Mucosa of descending colon (tissue), 3 donors: Measurements from ENCODE around the gene LONP1. TPM values are rescaled to one million over a fixed set of nuclear protein-coding genes. Genes with fewer than 3 reads are reported as not detected.

Source experiments
- ATAC-seq: fragments of 200-7000 bp; cut with Tn5 transposase; one replicate; pipeline ENCODE4 v1.9.1; 2020; ENCODE audit warnings: mild to moderate bottlenecking, moderate library complexity
- DNase-seq, 3 donors: peaks; one replicate each; pipeline ENCODE4 v3.0.0-alpha.2; 2020
- H3K36me3 ChIP-seq: fragments of 200-600 bp; one replicate; pipeline ENCODE4 v1.8.0; 2021; ENCODE audit warnings: low read depth, mild to moderate bottlenecking
- H3K4me1 ChIP-seq: fragments of 200-600 bp; one replicate; pipeline ENCODE4 v1.8.0; 2021; ENCODE audit warnings: low read depth, mild to moderate bottlenecking
- H3K4me3 ChIP-seq: fragments of 200-600 bp; one replicate; pipeline ENCODE4 v1.8.0; 2021; ENCODE audit warnings: mild to moderate bottlenecking
- H3K9me3 ChIP-seq: fragments of 200-600 bp; one replicate; pipeline ENCODE4 v1.8.0; 2021; ENCODE audit warnings: mild to moderate bottlenecking
- intact Hi-C, 2 donors: fragments of 100-400 bp; cut with DNase I in 1 of 2; cut with micrococcal nuclease in 1 of 2; formaldehyde crosslinking; loops; one replicate each; pipeline versions ENCODE4 v1.11.0 to v1.11.1; 2022; cut with DNase I, micrococcal nuclease
- total RNA-seq, 3 donors: library from RNA; stranded (reverse); fragmentation: NEBNext Ultra II Directional in 2 of 3; extraction: Animal tissue kit (Norgen Biotek cat#: 25700) in 2 of 3; gene quantifications; one replicate each; pipeline versions ENCODE4 v1.2.1 to v1.2.4, GENCODE V29; 2021 to 2023
- TF ChIP-seq, protein P1 (sequence below): fragments of 200-600 bp; IDR thresholded peaks from one replicate; pipeline ENCODE4 v1.8.0; 2022; ENCODE audit warnings: antibody characterized with exemption, mild to moderate bottlenecking
- donor health status: DM: no; HTN: no; CAD: no; lungs with moderate emphysema.
- donor health status: DM: no; HTN: no; CAD: no.
- donor health status: DM: no; HTN: yes; CAD: no.

Gene LONP1
- total RNA-seq, 3 donors from 2014 or later = 55.9 to 63.0 (median 55.9) TPM

DNA sequence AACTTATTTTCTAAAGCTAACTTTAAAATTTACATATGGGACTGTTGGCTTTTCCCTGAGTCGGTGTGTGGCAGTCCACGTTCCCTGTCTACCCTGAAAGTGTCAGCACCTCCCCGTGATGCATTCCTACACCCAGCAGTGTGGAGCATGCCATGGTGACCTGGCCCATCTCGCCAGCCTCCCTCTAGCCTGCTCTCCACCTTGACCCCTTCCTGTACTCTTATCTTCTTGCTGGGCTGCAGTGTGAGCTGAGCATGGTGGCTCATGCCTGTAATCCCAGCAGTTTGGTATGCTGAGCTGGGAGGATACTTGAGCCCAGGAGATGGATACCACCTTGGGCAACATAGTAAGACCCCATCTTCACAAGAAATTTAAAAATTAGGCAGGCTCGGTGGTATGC is 65.0 kb downstream of the LONP1 start:
- no peak for DNase-seq
- no peak for ATAC-seq
- Histone ChIP-seq H3K9me3 (no peaks in the 10 kb centered on the region), H3K4me3 (no peak overlapping the region), H3K36me3 (peaks cover 42% of the 10 kb centered on the region), H3K4me1 (no peaks in the 10 kb centered on the region)
- intact Hi-C loops = no loop called here
- TF ChIP-seq, protein P1, sequence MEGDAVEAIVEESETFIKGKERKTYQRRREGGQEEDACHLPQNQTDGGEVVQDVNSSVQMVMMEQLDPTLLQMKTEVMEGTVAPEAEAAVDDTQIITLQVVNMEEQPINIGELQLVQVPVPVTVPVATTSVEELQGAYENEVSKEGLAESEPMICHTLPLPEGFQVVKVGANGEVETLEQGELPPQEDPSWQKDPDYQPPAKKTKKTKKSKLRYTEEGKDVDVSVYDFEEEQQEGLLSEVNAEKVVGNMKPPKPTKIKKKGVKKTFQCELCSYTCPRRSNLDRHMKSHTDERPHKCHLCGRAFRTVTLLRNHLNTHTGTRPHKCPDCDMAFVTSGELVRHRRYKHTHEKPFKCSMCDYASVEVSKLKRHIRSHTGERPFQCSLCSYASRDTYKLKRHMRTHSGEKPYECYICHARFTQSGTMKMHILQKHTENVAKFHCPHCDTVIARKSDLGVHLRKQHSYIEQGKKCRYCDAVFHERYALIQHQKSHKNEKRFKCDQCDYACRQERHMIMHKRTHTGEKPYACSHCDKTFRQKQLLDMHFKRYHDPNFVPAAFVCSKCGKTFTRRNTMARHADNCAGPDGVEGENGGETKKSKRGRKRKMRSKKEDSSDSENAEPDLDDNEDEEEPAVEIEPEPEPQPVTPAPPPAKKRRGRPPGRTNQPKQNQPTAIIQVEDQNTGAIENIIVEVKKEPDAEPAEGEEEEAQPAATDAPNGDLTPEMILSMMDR = no peak

DNA sequence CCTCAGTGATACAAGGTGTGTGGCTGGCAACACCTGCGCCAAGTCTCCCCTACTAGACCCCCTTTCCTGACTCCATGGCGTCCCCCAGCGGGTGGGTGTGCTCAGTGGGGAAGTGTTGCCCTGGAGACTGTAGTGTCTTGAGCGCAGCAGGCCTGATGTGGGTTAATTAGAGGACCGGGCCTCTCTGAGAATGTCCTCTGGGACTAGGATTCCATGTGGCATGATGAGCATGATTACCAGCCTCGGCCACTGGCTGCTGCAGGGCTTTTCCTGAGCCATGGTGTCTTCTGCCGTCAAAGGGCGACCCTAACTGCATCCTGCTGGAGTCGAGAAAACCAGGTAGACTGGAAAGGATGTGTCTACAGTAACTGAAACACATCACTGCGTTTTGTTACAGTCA is 67.7 kb downstream of the LONP1 start:
- no peak overlapping the region for H3K4me3 ChIP-seq
- intact Hi-C loops = no loop called here
- H3K36me3 ChIP-seq = peaks cover 31% of the 10 kb centered on the region
- TF ChIP-seq, protein P1 = no peak
- no peaks in the 10 kb centered on the region for H3K9me3 ChIP-seq
- H3K4me1 ChIP-seq = no peaks in the 10 kb centered on the region
- no peak for ATAC-seq
- no peak for DNase-seq

DNA sequence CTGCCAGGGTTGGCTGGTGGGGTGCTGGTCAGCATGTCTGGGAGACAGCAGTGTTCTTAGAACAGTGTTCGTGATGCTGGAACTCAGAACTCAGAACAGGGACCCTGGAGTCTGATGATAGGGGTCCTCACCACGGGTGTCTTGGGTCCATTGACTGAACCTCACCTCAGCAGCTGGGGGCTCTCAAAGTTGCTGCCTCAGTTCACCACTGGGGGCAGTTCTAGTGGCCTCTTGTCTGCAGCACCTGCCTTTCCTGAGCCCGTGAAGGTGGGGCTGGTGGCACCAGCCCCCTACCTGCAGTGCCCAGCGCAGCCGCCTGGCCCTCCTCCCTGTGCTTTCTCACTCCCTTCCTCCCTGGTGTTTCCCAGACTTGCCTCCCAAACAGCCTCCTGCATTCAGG is 68.6 kb downstream of the LONP1 start:
- DNase-seq (no peak), ATAC-seq (no peak)
- Histone ChIP-seq H3K4me1 (no peaks in the 10 kb centered on the region), H3K36me3 (peaks cover 31% of the 10 kb centered on the region), H3K9me3 (no peaks in the 10 kb centered on the region), H3K4me3 (no peak overlapping the region)
- intact Hi-C loops = no loop called here
- TF ChIP-seq, protein P1 = no peak

DNA sequence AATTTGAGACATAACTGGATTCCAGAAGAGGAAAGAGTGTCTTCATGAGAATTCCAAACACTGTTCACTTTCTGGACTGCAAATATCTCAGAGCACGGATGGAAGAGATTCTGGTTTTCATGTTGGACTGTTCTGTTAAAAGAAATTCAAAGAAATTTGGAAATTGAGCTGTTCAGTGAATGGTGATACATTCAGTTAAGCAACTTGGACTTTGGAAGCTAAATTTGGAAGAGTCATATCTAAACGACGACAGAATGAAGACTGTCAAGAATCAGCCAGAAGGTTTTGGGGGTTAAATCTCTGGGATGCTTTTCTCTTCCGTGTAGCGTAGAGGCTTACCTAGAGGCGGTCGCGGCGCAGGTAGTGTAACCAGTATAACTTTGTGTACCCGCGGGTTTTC is 71.5 kb downstream of the LONP1 start:
- DNase-seq (no peak), ATAC-seq (no peak)
- no peaks in the 10 kb centered on the region for H3K9me3 ChIP-seq
- peaks cover 27% of the 10 kb centered on the region for H3K36me3 ChIP-seq
- TF ChIP-seq, protein P1 = no peak
- intact Hi-C loops = no loop called here
- no peaks in the 10 kb centered on the region for H3K4me1 ChIP-seq
- H3K4me3 ChIP-seq = no peak overlapping the region

DNA sequence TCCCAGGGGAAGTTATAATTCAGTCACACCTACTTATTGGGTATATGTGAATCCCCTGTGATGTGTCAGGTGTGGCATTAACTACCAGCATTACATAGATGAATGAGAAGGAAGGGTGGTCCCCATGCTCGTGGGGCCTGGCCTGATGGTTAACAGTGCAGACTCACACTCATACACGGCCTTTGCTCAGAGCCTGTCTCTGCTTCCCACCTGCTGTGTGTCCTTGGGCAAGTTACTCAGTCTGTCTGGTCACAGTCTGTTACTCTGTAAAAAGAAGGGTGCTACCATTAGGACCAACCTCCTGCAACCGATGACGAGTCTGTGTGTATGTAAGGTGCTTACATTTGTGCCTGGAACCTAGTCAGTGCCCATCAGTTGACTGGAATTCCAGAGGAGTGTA is 73.2 kb downstream of the LONP1 start:
- ATAC-seq = no peak
- no peaks in the 10 kb centered on the region for H3K4me1 ChIP-seq

DNA sequence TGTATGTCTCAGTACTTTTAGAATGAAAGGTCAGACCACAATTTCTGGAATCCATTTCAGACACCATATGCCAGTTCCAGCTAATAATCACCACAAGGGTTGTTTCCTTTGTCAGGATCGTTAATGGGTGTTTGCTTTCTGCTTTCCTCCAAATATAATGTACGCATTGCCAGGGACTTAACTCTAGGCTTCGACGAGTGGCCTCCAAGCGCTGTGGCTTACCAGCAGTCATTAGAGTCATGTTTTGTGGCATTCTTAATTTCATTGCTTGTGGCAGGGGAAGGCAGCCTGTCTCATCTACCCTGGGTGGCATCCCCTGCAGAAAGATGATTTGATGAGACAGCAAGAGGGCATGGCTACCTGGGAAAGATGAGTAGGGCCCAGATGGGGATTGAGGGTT is 74.5 kb downstream of the LONP1 start:
- peaks cover 15% of the 10 kb centered on the region for H3K36me3 ChIP-seq
- TF ChIP-seq, protein P1 = no peak
- DNase-seq (no peak), ATAC-seq (no peak)
- no peaks in the 10 kb centered on the region for H3K4me1 ChIP-seq
- H3K9me3 ChIP-seq = no peaks in the 10 kb centered on the region
- no peak overlapping the region for H3K4me3 ChIP-seq
- intact Hi-C loops = no loop called here

More for the DNA sequence above, 73.2 kb downstream of the LONP1 start:
- DNase-seq = no peak
- Histone ChIP-seq H3K4me3 (no peak overlapping the region), H3K36me3 (peaks cover 24% of the 10 kb centered on the region), H3K9me3 (no peaks in the 10 kb centered on the region)
- intact Hi-C loops = no loop called here
- TF ChIP-seq, protein P1 = no peak
